Subcutaneous abdominal adipose tissue (tissue), 5 donors: ENCODE results near the gene DDX51.

ENCODE experiments used
- H3K27ac ChIP-seq: one replicate; pipeline ENCODE4 v1.7.0; 2013; ENCODE audit warnings: low read depth, mild to moderate bottlenecking, inconsistent platforms, low read length, moderate library complexity
- H3K27me3 ChIP-seq, 5 donors: one replicate each; pipeline ENCODE4 v1.7.0; 2013; ENCODE audit warnings: low read length in 5 of 5, inconsistent platforms in 1 of 5; ENCODE audit not compliant: control insufficient read depth in 5 of 5, insufficient read depth in 4 of 5
- H3K36me3 ChIP-seq, 5 donors: one replicate each; pipeline ENCODE4 v1.7.0; 2013; ENCODE audit warnings: low read length in 5 of 5; ENCODE audit not compliant: control insufficient read depth in 5 of 5, insufficient read depth in 5 of 5
- H3K4me1 ChIP-seq, 5 donors: one replicate each; pipeline ENCODE4 v1.7.0; 2013; ENCODE audit warnings: low read length in 5 of 5, mild to moderate bottlenecking in 3 of 5, moderate library complexity in 1 of 5; ENCODE audit not compliant: control insufficient read depth in 5 of 5, insufficient read depth in 5 of 5
- H3K4me3 ChIP-seq, 5 donors: one replicate each; pipeline ENCODE4 v1.7.0; 2013; ENCODE audit warnings: low read length in 5 of 5, low read depth in 1 of 5
- H3K9ac ChIP-seq, 5 donors: one replicate each; pipeline ENCODE4 v1.7.0; 2013; ENCODE audit warnings: low read length in 5 of 5, mild to moderate bottlenecking in 4 of 5, moderate library complexity in 3 of 5
- H3K9me3 ChIP-seq, 5 donors: one replicate each; pipeline ENCODE4 v1.7.0; 2013; ENCODE audit warnings: low read length in 5 of 5; ENCODE audit not compliant: control insufficient read depth in 5 of 5
- donor health status: healthy.
- donor health status: healthy.
- donor health status: healthy.
- donor health status: healthy.
- donor health status: healthy.

Gene DDX51

DNA sequence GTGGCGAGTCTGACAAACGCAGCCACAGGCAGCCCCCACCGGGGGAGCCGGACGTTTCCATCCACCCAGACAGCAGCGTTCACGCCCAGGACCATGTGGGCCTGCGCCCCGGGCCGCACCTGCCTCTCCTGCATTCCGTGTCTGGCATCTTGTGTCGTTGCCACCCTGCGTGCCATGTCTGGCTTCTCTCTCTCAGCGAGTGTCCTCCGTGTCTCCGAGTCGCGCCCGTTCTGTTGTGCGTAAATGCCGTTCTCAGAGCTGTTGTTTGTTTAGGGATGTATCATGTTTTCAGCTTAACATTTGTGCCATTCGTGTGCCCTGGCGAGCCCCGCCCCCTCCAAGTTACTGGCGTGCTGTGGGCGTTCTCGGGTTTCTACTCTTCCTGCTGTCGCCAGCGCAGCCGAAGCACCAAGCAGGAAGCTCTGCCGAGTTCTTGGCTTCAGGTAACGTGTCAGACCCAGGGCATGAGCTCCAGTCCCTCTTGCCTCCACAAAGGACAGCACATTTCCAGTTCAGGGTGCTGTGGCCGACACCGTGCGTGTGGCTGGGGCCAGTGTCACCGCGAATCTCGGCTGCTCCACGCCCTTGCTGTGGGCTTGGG, 34.8 kb upstream of the DDX51 start:
- Histone ChIP-seq H3K9me3 (peaks cover 0 to 10% (median 4%) of the 10 kb centered on the region in 5 donors), H3K36me3 (no peaks in the 10 kb centered on the region), H3K27ac (no peak overlapping the region), H3K27me3 (peaks cover 24 to 59% (median 50%) of the 10 kb centered on the region in 5 donors), H3K4me3 (no peak overlapping the region), H3K4me1 (no peaks in the 10 kb centered on the region), H3K9ac (no peak overlapping the region)

DNA sequence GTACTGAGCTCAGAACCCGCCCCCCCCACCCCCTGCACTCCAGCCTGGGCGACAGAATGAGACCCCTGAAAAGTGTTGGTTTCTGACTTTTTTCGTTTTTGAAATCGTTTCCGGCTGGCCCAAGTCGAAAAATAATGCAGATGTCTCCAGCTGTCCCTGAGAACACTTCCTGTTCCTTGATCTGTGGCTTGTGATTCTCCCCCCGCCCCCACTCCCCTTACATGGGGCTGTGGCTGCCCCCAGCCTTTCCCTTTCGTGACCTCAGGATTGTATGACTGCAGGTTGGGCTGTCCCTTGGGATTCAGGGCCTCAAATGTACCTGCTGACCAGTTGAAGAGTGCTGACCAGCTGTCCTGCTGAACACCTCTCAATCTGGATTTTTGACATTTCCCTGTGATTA, 34.2 kb upstream of the DDX51 start:
- Histone ChIP-seq H3K27ac (no peak overlapping the region), H3K4me3 (no peak overlapping the region), H3K9ac (no peak overlapping the region), H3K4me1 (no peaks in the 10 kb centered on the region), H3K27me3 (peaks cover 30 to 62% (median 56%) of the 10 kb centered on the region in 5 donors), H3K9me3 (peaks cover 0 to 10% (median 4%) of the 10 kb centered on the region in 5 donors), H3K36me3 (no peaks in the 10 kb centered on the region)

DNA sequence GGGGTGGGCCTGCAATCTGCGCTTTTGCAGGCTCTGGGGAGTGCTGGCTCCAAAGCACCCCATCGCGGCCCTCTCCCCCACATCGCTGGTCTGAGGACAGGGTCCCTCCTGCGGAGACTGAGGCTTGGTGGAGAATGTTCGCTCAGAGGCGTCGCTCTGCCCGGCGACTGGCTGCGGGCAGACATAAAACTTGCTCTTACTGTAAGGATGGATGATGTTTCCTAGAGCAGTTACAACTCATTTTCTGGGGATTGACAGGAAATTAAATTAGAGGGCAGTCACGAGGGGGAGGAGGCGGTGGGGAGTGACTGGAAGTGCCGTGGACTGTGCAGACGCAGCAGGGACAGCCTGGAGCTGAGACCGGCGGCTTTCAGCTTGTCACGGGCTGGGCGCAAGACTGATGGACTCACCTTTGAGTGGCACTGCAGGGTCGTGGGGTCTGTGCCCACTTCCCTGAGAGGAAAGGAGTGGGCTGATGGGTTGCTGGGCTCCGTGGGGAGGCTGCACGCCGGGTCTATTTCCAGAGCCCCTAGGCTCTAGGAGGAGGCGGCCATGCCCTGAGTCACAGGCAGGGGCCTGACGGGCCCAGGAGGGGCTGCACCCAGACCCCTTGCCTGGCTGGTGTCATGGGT, 32.9 kb upstream of the DDX51 start:
- H3K9me3 ChIP-seq: no peaks in the 10 kb centered on the region
- H3K36me3 ChIP-seq: no peaks in the 10 kb centered on the region
- H3K4me1 ChIP-seq: no peaks in the 10 kb centered on the region
- H3K27ac ChIP-seq: no peak overlapping the region
- no peak overlapping the region for H3K4me3 ChIP-seq
- H3K27me3 ChIP-seq: peaks cover 36 to 72% (median 67%) of the 10 kb centered on the region in 5 donors
- no peak overlapping the region for H3K9ac ChIP-seq

DNA sequence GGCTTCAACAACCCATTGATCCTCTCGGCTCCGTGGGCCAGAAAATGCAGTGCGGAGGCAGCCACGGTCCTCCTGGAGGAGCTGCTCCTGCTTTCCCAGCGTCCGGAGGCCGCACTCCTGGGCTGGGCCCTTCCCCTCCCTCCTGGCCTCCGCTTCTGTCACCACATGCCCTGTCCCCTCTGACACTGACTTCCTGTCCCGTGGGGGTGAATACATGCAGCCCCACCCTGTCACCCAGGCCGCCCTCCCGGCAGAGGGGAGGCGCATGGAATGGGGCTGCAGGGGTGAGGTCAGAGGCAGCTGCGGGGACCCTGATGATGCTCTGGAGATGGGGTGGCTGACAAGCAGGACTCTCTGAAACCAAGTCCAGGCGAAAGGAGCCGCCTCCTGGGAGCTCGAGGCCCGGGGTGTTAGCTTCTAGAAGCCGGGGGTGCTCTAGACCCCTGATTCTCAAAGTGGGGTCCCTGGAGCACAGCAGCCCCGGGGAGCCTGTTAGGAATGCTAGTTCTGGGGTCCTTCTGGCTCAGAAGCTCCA, 32.3 kb upstream of the DDX51 start:
- Histone ChIP-seq H3K4me3 (no peak overlapping the region), H3K27me3 (peaks cover 41 to 78% (median 70%) of the 10 kb centered on the region in 5 donors), H3K36me3 (no peaks in the 10 kb centered on the region), H3K9me3 (no peaks in the 10 kb centered on the region), H3K4me1 (no peaks in the 10 kb centered on the region), H3K27ac (no peak overlapping the region), H3K9ac (no peak overlapping the region)

DNA sequence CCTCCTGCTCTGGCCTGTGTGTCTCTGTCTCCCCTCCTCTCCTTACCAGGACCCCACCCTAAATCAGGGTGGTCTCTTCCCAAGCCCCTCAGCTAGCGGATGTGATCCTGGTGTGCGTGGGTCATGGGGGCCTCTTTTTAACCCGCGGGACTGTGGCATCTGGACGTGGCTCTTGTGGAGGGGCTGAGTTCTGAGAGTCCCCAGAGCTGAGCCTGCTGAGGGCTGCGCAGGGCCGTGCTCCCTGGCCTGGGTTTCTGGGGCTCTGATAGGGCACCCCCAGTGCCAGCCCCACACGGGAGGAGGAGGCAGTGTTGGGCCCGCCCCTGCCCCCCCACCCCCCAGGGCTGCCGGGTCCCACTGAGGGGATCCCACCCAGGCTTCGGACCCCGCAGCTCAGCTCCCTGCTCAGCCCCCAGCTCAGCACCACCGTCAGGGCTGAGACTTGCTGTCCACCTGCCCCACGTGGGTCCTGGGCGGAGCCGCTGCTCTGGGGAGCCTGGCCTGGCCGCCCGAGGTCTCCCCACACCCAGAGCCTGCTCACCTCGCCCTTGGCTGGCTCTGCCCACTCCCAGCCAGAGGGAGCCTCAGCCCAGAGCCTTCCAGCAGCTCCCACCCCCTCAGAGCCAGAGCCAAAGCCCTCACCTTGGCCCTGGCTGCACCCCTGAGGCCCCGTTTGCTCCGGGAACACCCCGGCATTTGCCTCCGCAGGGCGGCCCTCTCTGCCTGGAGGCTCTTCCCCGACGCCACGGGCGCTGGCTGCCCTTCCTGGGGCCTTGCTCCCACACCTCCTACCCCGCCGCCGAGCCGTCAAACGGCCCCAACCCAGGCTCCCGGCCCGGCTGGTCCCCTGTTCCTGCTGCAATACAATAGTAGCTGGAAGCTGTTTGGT, 31.6 kb upstream of the DDX51 start:
- Histone ChIP-seq H3K27me3 (peaks cover 45 to 74% (median 68%) of the 10 kb centered on the region in 5 donors), H3K4me1 (no peaks in the 10 kb centered on the region), H3K36me3 (no peaks in the 10 kb centered on the region), H3K27ac (no peak overlapping the region), H3K9ac (no peak overlapping the region), H3K4me3 (no peak overlapping the region), H3K9me3 (no peaks in the 10 kb centered on the region)

DNA sequence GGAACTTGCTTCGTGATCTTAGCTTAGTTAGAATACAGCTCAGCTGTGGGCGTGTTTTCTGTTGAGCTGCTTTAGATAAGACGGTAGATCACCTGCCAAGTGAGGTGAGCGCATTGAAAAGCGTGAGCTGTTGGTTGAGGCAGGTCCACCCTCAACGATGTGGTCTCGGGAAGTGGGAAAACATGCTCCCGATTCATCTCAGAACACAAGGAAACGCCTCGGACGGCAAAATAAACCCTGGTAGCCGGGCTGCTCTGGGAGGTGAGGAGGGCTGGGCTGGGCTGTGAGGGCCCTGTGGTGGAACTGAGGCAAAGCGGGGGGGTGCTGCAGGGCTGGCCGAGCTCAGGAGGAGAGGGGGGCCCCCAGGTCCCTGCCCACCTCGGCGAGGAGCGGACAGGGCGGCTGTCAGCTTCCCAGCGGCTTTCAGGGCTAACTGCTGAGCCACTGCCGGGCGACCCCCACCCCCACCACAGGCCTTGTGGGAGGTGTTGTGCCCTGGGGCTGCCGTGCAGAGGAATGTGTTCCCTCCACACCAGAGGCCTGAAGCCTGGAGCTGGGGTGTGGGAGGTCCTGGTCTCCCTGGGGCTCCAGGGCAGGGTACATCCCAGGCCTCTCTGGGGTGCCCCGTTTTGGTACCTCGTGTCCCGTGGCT, 30.8 kb upstream of the DDX51 start:
- Histone ChIP-seq H3K4me1 (no peaks in the 10 kb centered on the region), H3K9me3 (no peaks in the 10 kb centered on the region), H3K9ac (no peak overlapping the region), H3K27me3 (peaks cover 49 to 76% (median 72%) of the 10 kb centered on the region in 5 donors), H3K4me3 (no peak overlapping the region), H3K36me3 (no peaks in the 10 kb centered on the region), H3K27ac (no peak overlapping the region)

DNA sequence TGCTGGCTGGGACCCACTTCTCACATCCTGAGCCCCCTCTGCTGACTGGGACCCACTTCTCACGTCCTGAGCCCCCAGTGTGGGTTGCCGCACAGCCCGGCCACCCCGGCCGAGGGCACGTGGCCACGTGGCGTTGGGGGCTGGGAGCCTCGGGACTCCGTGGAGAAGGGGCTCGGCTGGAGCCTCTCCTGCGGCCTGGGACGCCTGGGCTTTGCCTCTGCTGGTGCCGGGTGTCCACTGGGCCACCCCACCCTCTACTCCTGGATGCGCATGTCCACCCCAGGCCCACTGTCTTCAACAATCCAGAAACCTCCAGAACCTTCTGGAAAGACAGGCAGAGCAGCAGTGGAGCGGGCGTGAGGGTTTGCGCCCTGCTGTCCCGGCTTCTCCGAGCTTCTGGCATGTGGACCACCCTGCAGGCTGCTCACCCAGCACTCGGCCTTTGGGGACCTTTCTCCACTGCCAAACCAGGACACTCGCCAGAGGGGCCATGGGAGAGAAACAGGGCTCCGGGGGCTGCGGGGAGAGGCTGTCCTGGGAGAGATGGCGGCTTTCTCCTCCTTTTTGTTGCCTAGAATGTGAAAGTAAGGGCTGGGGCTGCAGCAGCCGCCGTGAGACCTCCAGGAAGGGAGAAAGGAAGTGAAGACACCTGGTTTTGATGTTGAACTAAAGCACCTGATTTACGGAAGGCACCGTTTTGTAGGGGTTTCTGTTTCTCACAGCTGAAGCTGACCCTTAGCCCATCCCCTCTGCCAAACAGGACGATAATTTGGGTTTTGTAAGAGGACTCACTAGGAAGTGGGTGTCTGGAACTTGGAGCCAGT, 30.1 kb upstream of the DDX51 start:
- Histone ChIP-seq H3K27ac (no peak overlapping the region), H3K36me3 (no peaks in the 10 kb centered on the region), H3K9me3 (no peaks in the 10 kb centered on the region), H3K4me3 (no peak overlapping the region), H3K27me3 (peaks cover 47 to 73% (median 68%) of the 10 kb centered on the region in 5 donors), H3K4me1 (no peaks in the 10 kb centered on the region), H3K9ac (no peak overlapping the region)

DNA sequence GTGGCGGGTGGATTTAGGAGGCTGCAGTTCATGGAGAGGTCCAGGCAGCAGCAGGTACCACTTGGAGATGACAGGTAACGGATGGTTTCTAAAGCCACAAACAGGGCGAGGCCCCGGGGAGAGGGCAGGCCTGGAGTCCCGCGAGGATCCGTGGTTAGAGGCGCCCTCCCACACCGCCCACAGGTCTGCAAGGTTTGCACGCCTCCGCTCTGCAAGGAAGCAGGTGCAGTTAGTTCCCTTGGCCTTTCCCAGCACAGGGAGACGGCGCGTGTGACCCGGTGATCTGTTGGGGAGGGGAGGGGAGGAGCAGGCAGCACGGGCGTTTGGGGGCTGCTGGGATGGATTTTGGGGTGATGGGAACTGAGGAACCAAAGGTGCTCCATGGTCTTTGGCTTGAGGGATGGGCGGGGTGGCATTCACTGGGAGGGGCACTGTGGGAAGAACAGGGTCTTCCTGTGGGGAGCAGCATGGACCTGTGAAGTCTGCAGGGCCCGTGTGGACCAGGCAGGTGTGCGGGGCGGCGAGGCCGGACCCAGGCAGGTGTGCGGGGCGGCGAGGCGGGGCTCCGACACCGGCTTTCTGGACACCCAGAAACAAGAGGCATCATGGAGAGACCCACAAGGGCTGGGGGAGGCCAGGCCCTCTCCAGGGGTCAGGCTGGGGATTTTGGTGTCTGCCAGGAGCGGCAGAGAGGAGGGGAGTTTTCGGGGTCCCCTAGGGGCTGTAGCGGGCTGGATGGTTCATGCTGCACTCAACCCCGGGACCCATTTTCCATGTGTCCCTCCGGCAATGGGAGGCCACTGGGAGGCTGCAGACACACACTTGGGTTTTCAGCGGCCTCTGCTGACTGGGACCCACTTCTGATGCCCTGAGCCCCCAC, 29.3 kb upstream of the DDX51 start:
- H3K4me3 ChIP-seq: no peak overlapping the region
- H3K36me3 ChIP-seq: no peaks in the 10 kb centered on the region
- no peaks in the 10 kb centered on the region for H3K9me3 ChIP-seq
- H3K27me3 ChIP-seq: peaks cover 39 to 70% (median 60%) of the 10 kb centered on the region in 5 donors
- H3K9ac ChIP-seq: no peak overlapping the region
- H3K27ac ChIP-seq: no peak overlapping the region
- no peaks in the 10 kb centered on the region for H3K4me1 ChIP-seq
